Measurements from ENCODE around the gene ALG8. TPM values are rescaled to one million over a fixed set of nuclear protein-coding genes. Genes with fewer than 3 reads are reported as not detected.

The ALG8 gene
- total and polyA plus RNA-seq, 12 donors = 9.6 to 69.1 (median 16.8) TPM

GRCh38 chr11:78158987-78159652 is 19.7 kb upstream of the ALG8 start:
- no peaks in the 10 kb centered on the region for H3K27me3 ChIP-seq
- intact Hi-C loops (cut with DNase I) = loop anchor here in 2 of 10 donors (10.0 kb wide), 2 partner anchors 266 to 396 kb away; no protein-coding TSS in a partner anchor
- H3K9me3 ChIP-seq = no peaks in the 10 kb centered on the region
- no peak for DNase-seq
- WGBS, 2 donors = 57 to 67% methylated on average over 6 of the region's 6 CpGs
- peaks cover 0 to 38% (median 10%) of the 10 kb centered on the region in 9 donors for H3K4me1 ChIP-seq
- H3K4me3 ChIP-seq = no peak overlapping the region
- H3K27ac ChIP-seq = peak overlapping the region in 2 of 10 donors; percentile 25 to 48
- ATAC-seq = no peak
- no peak for TF ChIP-seq CTCF (IDR thresholded peaks at IDR 0.05)
- H3K36me3 ChIP-seq = no peaks in the 10 kb centered on the region

GRCh38 chr11:78156127-78156844 is 16.9 kb upstream of the ALG8 start:
- H3K4me1 ChIP-seq = peaks cover 0 to 13% (median 0%) of the 10 kb centered on the region in 9 donors
- 70% methylated on average over 6 of the region's 6 CpGs for WGBS, 2 donors
- no peaks in the 10 kb centered on the region for H3K27me3 ChIP-seq
- H3K27ac ChIP-seq = no peak overlapping the region
- H3K36me3 ChIP-seq = no peaks in the 10 kb centered on the region
- intact Hi-C loops (cut with DNase I) = loop anchor here in 2 of 10 donors (10.0 kb wide), 2 partner anchors 269 to 399 kb away; no protein-coding TSS in a partner anchor
- no peak for TF ChIP-seq CTCF (IDR thresholded peaks at IDR 0.05)
- no peak overlapping the region for H3K4me3 ChIP-seq
- no peak for DNase-seq
- ATAC-seq = no peak
- H3K9me3 ChIP-seq = no peaks in the 10 kb centered on the region

- Histone ChIP-seq H3K4me1 (peaks cover 0 to 10% (median 0%) of the 10 kb centered on the region in 9 donors), H3K9me3 (no peaks in the 10 kb centered on the region), H3K27ac (no peak overlapping the region), H3K4me3 (no peak overlapping the region), H3K36me3 (no peaks in the 10 kb centered on the region), H3K27me3 (no peaks in the 10 kb centered on the region)
- TF ChIP-seq CTCF (IDR thresholded peaks at IDR 0.05) = no peak
- ATAC-seq (no peak), DNase-seq (no peak)
- intact Hi-C loops (cut with DNase I) = loop anchor here in 2 of 10 donors (10.0 kb wide), 2 partner anchors 273 to 403 kb away; no protein-coding TSS in a partner anchor
Observed at GRCh38 chr11:78151804-78152203, 12.4 kb upstream of the ALG8 start.

- intact Hi-C loops (cut with DNase I) = loop anchor here in 3 of 10 donors (1.0 to 10.0 kb wide), 3 partner anchors 274 to 415 kb away; no protein-coding TSS in a partner anchor
- Histone ChIP-seq H3K4me3 (no peak overlapping the region), H3K36me3 (no peaks in the 10 kb centered on the region), H3K9me3 (no peaks in the 10 kb centered on the region), H3K4me1 (peaks cover 0 to 10% (median 0%) of the 10 kb centered on the region in 9 donors), H3K27me3 (no peaks in the 10 kb centered on the region), H3K27ac (no peak overlapping the region)
- no peak for DNase-seq
- ATAC-seq = no peak
- no peak for TF ChIP-seq CTCF (IDR thresholded peaks at IDR 0.05)
Observed at GRCh38 chr11:78150754-78151153, 11.3 kb upstream of the ALG8 start.
